Measurements from ENCODE around the gene NCOA1.
"Not testable (repeated sequence)": the region's sequence is repeated elsewhere in the genome, so short reads cannot be mapped to it uniquely, and the experiment has no call there.

The NCOA1 gene

GRCh38 chr2:24490690-24491541 lies at the start of gene NCOA1:
NCOA1 (plus strand) TSS chr2:24491254; CDS start chr2:24658678, 167,424 bp downstream.
- DNase-seq (ENCODE audit: low spot score): peak; percentile 95

GRCh38 chr2:24448797-24449196 lies 42.3 kb upstream of the NCOA1 start:
- no peak for DNase-seq (ENCODE audit: low spot score)

- DNase-seq (ENCODE audit: low spot score): no peak
These were observed 41.7 kb upstream of the NCOA1 start for GRCh38 chr2:24449344-24449743.

GRCh38 chr2:24451805-24452501 lies 39.1 kb upstream of the NCOA1 start:
- no peak for DNase-seq (ENCODE audit: low spot score)

GRCh38 chr2:24452502-24452885 lies 38.6 kb upstream of the NCOA1 start:
- no peak for DNase-seq (ENCODE audit: low spot score)

GRCh38 chr2:24453379-24454073 lies 37.5 kb upstream of the NCOA1 start:
- DNase-seq (ENCODE audit: low spot score): no peak

GRCh38 chr2:24454294-24454693 lies 36.8 kb upstream of the NCOA1 start:
- peak; percentile 63 for DNase-seq (ENCODE audit: low spot score)

GRCh38 chr2:24456599-24457556 lies 34.2 kb upstream of the NCOA1 start:
- DNase-seq (ENCODE audit: low spot score): no peak

- DNase-seq (ENCODE audit: low spot score): no peak
These were observed 33.2 kb upstream of the NCOA1 start for GRCh38 chr2:24457696-24458386.

- DNase-seq (ENCODE audit: low spot score): no peak
These were observed 31.6 kb upstream of the NCOA1 start for GRCh38 chr2:24459224-24460161.

- DNase-seq (ENCODE audit: low spot score): no peak
These were observed 29.4 kb upstream of the NCOA1 start for GRCh38 chr2:24461685-24462084.

GRCh38 chr2:24463271-24463670 lies 27.8 kb upstream of the NCOA1 start:
- DNase-seq (ENCODE audit: low spot score): no peak

- no peak for DNase-seq (ENCODE audit: low spot score)
These were observed 23.9 kb upstream of the NCOA1 start for GRCh38 chr2:24466871-24467870.

GRCh38 chr2:24468453-24468852 lies 22.6 kb upstream of the NCOA1 start:
- not testable (repeated sequence) for DNase-seq (ENCODE audit: low spot score)

GRCh38 chr2:24469148-24469650 lies 21.9 kb upstream of the NCOA1 start:
- no peak for DNase-seq (ENCODE audit: low spot score)

GRCh38 chr2:24471662-24472061 lies 19.4 kb upstream of the NCOA1 start:
- no peak for DNase-seq (ENCODE audit: low spot score)

- no peak for DNase-seq (ENCODE audit: low spot score)
These were observed 18.6 kb upstream of the NCOA1 start for GRCh38 chr2:24472416-24472815.

GRCh38 chr2:24473626-24474025 lies 17.4 kb upstream of the NCOA1 start:
- no peak for DNase-seq (ENCODE audit: low spot score)

All from left forelimb (tissue), 1 donor.